Stimulated activated effector memory CD8-positive, alpha-beta T cell treated with anti-CD3 and anti-CD28 coated beads, Interleukin-12 subunit alpha, Interleukin-12 subunit beta, amount 100 ng/mL, for 72 hours (primary cell): Measurements from ENCODE around the gene CUX1.
"Not testable (repeated sequence)": the region's sequence is repeated elsewhere in the genome, so short reads cannot be mapped to it uniquely, and the experiment has no call there.

Experiments
- ATAC-seq: fragments of 150-1000 bp; cut with Tn5 transposase; 2 replicates; pipeline ENCODE4 v1.10.0; 2021
- DNase-seq, 2 donors: peaks; one replicate each; pipeline ENCODE4 v3.0.0; 2021 to 2022; ENCODE audit warnings: low spot score in 2 of 2
- H3K27ac Mint-ChIP-seq: one replicate; pipeline ENCODE4 v1.8.0; 2022; ENCODE audit warnings: mild to moderate bottlenecking, mixed read lengths
- H3K36me3 Mint-ChIP-seq: one replicate; pipeline ENCODE4 v1.8.0; 2022; ENCODE audit warnings: mild to moderate bottlenecking, mixed read lengths
- H3K4me1 Mint-ChIP-seq: one replicate; pipeline ENCODE4 v1.8.0; 2022; ENCODE audit warnings: mixed read lengths
- H3K4me3 Mint-ChIP-seq: one replicate; pipeline ENCODE4 v1.8.0; 2022; ENCODE audit warnings: mild to moderate bottlenecking, mixed read lengths
- H3K9me3 Mint-ChIP-seq: one replicate; pipeline ENCODE4 v1.8.0; 2022; ENCODE audit warnings: mixed read lengths

CUX1 gene

GRCh38 chr7:101878938-101879337, 61.5 kb downstream of the CUX1 start:
- DNase-seq, result no peak
- no peak for ATAC-seq
- no peak overlapping the region for H3K27ac Mint-ChIP-seq
- no peaks in the 10 kb centered on the region for H3K36me3 Mint-ChIP-seq
- no peaks in the 10 kb centered on the region for H3K4me1 Mint-ChIP-seq
- H3K9me3 Mint-ChIP-seq, result no peaks in the 10 kb centered on the region
- no peak overlapping the region for H3K4me3 Mint-ChIP-seq

DNA sequence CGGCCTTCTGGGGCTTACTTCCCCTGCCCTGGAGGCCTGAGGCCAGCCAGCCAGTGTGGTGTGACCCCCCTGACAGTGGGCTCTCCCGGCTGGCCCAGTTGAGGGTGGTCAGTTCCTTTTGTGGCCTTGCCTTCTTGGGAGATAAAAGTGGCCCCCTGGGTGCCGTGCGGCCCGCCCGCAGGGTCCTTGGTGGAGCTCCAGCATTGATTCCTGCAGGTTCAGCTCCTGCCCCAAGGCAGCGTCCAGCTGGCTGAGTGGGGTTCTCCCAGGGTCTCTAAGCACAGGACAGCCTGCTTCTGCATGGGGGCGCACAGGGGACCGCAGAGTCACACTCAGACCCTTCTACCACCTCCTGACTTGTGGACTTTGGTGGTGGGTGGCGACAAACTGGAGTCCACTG, 62.1 kb downstream of the CUX1 start:
- DNase-seq (no peak), ATAC-seq (no peak)
- Mint-ChIP-seq H3K36me3 (no peaks in the 10 kb centered on the region), H3K4me1 (peaks cover 6% of the 10 kb centered on the region), H3K4me3 (no peak overlapping the region), H3K27ac (no peak overlapping the region), H3K9me3 (no peaks in the 10 kb centered on the region)

DNA sequence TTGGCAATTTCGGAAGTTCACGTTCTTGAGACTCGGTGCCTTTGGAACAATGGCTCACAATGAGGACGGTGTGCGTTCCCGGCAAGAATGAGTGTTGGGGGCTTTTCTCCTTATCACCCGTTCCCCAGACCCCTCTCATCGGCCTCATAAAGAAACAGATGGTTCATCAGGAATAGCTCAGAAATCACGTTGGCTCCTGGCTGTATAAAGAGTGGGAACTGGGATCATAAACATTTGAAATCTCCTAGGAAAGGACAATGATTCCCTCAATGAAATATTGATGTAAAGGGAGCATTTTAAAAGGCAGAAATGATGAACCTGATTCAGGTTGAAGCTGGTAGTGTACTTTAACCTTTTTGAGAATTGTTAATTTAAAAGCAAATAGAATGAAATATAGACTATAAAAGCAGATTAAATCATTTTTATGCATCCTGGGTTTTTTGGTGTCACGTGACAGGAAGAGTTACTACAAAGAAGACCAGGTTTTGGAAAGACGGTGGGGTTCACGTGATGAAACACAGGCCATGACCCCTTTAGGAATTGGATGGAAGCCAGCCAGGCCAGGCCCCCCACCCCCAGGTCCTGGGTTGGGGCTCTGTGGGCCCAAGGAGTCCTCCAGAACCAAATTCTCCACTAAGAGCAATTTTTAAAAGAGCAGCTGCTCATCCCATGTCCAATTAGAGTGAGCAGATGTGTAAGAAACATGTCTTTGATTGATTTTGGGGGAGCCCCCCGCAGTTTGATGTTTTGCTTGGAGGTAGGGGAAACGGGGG, 63.0 kb downstream of the CUX1 start:
- no peak for DNase-seq
- peaks cover 15% of the 10 kb centered on the region for H3K4me1 Mint-ChIP-seq
- H3K4me3 Mint-ChIP-seq, result no peak overlapping the region
- H3K36me3 Mint-ChIP-seq, result no peaks in the 10 kb centered on the region
- ATAC-seq, result no peak
- no peak overlapping the region for H3K27ac Mint-ChIP-seq
- no peaks in the 10 kb centered on the region for H3K9me3 Mint-ChIP-seq

- no peaks in the 10 kb centered on the region for H3K9me3 Mint-ChIP-seq
- no peaks in the 10 kb centered on the region for H3K36me3 Mint-ChIP-seq
- ATAC-seq (no peak), DNase-seq (no peak)
- H3K27ac Mint-ChIP-seq, result no peak overlapping the region
- H3K4me3 Mint-ChIP-seq, result no peak overlapping the region
- H3K4me1 Mint-ChIP-seq, result peaks cover 15% of the 10 kb centered on the region
Observed at GRCh38 chr7:101882005-101882421, 64.6 kb downstream of the CUX1 start.

DNA sequence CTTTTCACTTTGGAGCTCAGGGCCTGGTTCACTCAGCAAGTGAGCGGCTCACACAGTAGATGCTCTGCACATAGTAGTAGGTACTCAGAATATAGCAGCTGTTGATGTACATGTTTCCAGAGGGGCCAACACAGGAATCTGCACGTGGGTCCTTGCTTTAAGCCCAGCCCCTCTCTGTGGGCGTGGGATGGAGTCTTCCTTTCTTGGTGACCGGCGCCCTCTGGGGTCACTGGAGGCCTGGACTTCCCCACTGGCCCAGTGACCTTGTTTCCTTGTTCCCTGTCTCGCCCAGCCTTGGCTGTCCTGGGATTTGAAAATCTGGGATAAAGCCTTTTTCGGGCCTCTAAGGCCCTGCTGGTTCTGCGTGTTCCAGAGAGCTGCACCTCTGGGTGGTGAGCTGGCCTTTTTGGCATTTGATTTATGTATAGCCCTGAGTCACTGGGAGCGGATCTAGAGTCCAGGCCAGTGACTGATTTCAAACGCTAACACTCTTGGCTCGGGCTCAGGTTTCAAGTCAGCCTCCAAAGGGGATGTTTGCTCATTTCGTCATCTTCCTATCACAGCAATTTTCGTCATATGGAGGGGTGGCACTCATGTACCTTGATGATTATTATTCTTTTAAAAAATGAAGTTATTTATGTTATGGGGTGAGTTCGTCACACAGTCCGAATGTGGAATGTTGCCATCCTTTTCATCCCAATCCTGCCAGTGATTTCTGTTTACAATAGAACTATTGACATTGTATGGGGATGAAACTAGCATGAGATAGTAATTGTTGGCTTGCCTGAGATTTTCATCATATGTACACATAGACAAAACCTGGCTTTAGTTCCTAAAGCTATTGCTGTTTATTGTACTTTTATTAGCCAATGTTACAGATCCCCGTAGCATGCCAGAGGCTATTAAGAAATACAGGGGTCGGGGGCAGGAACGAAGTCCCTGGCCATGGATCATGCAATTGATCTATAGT, 65.5 kb downstream of the CUX1 start:
- DNase-seq (no peak), ATAC-seq (no peak)
- H3K9me3 Mint-ChIP-seq, result no peaks in the 10 kb centered on the region
- no peak overlapping the region for H3K27ac Mint-ChIP-seq
- no peak overlapping the region for H3K4me3 Mint-ChIP-seq
- no peaks in the 10 kb centered on the region for H3K36me3 Mint-ChIP-seq
- peaks cover 15% of the 10 kb centered on the region for H3K4me1 Mint-ChIP-seq

DNA sequence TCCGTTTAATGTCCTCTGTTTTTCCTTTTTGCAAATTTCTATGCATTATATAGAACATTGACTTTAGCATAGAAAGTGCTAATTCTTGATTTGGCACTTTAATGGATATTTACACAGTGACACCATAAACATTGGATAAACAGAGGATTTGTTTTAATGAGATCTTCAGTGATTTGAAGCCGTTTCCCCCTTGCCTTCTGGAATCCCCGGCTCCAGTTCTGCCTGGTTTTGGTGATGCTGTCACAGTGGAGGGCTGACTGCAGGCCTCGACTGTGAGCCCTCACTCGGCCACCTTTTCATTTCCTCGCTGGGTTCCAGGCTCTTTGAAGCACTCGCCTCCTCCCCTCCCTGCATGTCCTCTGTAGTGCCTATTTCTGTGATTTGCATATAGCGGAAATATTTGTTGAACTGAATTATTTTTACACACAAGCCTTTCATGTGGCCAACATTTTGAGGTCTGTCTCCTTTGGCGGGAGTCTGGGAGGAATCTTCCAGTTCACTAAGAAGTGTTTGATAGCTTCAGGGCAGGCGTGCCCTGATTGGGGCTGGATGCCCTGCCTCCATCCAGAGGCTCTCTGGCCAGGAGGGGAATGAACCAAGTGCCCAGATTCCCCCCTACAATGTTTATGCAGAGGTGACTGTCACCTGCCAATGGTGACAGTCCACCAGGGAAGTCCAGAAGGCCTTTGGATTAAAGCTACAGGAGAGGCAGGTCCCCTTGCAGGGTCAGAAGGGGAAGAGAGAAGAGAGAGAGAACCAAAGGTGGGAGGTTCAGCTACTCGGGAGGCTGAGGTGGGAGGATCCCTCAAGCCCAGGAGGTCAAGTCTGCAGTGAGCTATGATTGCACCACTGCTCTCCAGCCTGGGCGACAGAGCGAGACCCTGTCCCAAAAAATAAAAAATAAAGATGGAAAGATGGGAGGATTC, 67.5 kb downstream of the CUX1 start:
- no peak for ATAC-seq
- Mint-ChIP-seq H3K36me3 (no peaks in the 10 kb centered on the region), H3K4me3 (no peak overlapping the region), H3K4me1 (peaks cover 25% of the 10 kb centered on the region), H3K27ac (peak overlapping the region; percentile 38), H3K9me3 (no peaks in the 10 kb centered on the region)
- DNase-seq, result no peak

DNA sequence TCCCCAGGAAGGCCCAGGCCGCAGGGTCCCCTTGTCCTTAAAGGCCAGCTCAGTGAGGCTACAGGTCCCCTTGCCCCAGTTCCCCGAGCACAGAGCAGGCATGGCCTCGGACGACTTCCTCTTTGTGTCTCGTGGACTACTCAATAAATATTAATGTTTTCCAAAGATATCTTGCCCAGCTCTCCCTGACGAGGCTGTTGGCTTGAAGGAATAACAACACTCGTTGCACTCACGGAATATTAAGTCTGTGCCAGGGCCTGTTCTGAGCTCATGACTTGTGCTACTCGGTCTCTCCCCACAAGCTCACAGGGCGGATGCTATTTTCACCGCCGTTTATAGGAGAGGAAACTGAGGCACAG, 68.2 kb downstream of the CUX1 start:
- Mint-ChIP-seq H3K4me1 (peaks cover 30% of the 10 kb centered on the region), H3K27ac (no peak overlapping the region)
- no peak for DNase-seq

GRCh38 chr7:101887352-101887751, 69.9 kb downstream of the CUX1 start:
- H3K9me3 Mint-ChIP-seq, DNase-seq, H3K4me3 Mint-ChIP-seq, H3K27ac Mint-ChIP-seq, ATAC-seq, H3K36me3 Mint-ChIP-seq: not testable (repeated sequence)
- peaks cover 35% of the 10 kb centered on the region for H3K4me1 Mint-ChIP-seq

More for the DNA sequence above, 68.2 kb downstream of the CUX1 start:
- Mint-ChIP-seq H3K36me3 (no peaks in the 10 kb centered on the region), H3K4me3 (no peak overlapping the region), H3K9me3 (no peaks in the 10 kb centered on the region)
- ATAC-seq, result no peak

GRCh38 chr7:101888564-101888963, 71.1 kb downstream of the CUX1 start:
- H3K4me1 Mint-ChIP-seq, result peaks cover 35% of the 10 kb centered on the region
- H3K36me3 Mint-ChIP-seq, DNase-seq, H3K4me3 Mint-ChIP-seq, H3K27ac Mint-ChIP-seq, H3K9me3 Mint-ChIP-seq, ATAC-seq: not testable (repeated sequence)

GRCh38 chr7:101890749-101891523, 73.5 kb downstream of the CUX1 start:
- Mint-ChIP-seq H3K4me3 (no peak overlapping the region), H3K9me3 (no peaks in the 10 kb centered on the region), H3K36me3 (no peaks in the 10 kb centered on the region), H3K4me1 (peaks cover 26% of the 10 kb centered on the region), H3K27ac (peak overlapping the region; percentile 15)
- DNase-seq, result no peak
- ATAC-seq, result no peak

DNA sequence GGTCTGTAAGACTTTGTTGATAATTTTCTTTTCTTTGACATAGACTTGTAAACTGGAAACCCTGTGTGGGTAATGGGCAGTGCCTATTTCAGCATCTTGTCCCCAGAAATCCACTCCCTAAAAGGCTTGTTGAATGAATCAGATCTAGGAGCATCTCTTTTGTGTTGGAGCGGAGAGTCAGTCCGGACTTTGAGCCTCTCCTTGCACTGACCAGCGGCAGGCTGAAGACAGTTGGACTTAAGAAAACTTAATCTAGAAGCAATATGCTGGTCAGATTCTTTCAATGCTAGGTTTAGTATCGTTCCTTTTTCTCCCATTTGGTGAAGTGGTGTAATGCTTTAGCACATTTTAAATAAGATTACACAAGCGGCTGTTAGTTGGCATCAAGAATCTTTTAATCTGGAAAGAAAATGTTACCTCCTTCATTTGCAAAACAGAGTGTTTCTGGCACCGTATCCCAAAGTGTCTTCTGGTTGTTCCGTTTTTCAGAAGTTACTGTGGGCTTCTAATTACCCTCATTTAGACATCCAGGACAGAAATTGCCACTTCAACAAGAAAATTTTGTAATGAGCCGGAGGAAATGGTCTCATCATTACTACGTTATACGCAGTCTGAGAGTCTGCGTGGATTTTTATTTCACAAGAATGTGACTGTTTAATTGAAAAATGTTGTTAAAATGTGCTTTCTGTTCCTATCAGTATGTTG, 74.7 kb downstream of the CUX1 start:
- DNase-seq (no peak), ATAC-seq (no peak)
- Mint-ChIP-seq H3K9me3 (no peaks in the 10 kb centered on the region), H3K27ac (peak overlapping the region; percentile 15), H3K4me1 (peaks cover 26% of the 10 kb centered on the region), H3K4me3 (no peak overlapping the region), H3K36me3 (no peaks in the 10 kb centered on the region)

DNA sequence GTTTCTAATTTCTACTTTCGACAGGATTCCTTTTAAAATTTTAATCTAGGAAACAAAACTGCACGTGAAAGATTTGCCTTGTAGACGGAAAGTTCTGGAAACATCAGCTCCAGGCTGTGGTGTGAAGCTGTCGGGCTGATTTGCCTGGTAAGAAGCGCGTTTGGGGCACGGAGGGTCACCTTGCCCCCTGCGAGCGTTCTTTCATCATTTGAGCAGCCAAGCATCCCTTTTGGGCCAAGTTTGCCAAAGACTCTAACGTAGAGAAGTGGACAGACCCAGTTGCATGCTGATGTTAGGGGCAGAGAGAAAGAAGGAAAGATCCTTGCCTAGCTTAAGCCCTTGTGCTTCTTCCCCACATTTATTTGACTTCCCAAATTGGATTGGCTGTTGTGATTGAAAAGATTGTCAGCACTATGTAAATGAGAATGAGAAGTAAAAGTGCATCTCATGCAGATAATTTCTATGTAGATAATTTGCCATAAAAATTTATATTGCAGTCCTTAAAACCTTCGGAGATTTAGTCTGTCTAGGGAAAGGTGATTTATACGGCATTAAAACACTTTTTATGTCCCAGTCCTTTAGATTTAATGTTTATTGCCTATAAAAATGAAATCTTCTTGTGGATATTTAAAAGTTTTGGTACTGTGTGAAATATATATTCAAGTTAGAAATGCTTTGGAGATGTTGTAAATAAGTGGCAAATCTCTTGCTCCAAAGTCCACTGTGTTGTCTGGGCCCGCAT, 76.1 kb downstream of the CUX1 start:
- no peak overlapping the region for H3K27ac Mint-ChIP-seq
- peaks cover 22% of the 10 kb centered on the region for H3K4me1 Mint-ChIP-seq
- DNase-seq, result no peak
- no peak for ATAC-seq
- no peak overlapping the region for H3K4me3 Mint-ChIP-seq
- H3K9me3 Mint-ChIP-seq, result no peaks in the 10 kb centered on the region
- no peaks in the 10 kb centered on the region for H3K36me3 Mint-ChIP-seq

GRCh38 chr7:101896316-101896715, 78.9 kb downstream of the CUX1 start:
- Mint-ChIP-seq H3K9me3 (no peaks in the 10 kb centered on the region), H3K36me3 (no peaks in the 10 kb centered on the region), H3K4me1 (peaks cover 15% of the 10 kb centered on the region), H3K27ac (no peak overlapping the region), H3K4me3 (no peak overlapping the region)
- ATAC-seq (no peak), DNase-seq (no peak)
